GM12878 (cell line): ENCODE data around the gene PLA2G4C. TPM values are rescaled to one million over a fixed set of nuclear protein-coding genes. Genes with fewer than 3 reads are reported as not detected.

Source experiments
- ATF7 ChIP-seq: fragments of 450-650 bp; IDR thresholded peaks from 2 replicates; pipeline ENCODE4 v1.6.1; 2016; ENCODE audit warnings: low read depth, mild to moderate bottlenecking
- CREB1 ChIP-seq: IDR thresholded peaks from 2 replicates; pipeline ENCODE4 v1.6.1; 2012; ENCODE audit warnings: low read depth, mild to moderate bottlenecking, inconsistent platforms
- E4F1 ChIP-seq: fragments of 450-650 bp; IDR thresholded peaks from 2 replicates; pipeline ENCODE4 v1.6.1; 2018; ENCODE audit warnings: borderline replicate concordance, mild to moderate bottlenecking; ENCODE audit not compliant: partially characterized antibody
- FOXM1 ChIP-seq: IDR thresholded peaks from 2 replicates; pipeline ENCODE4 v1.6.1; 2012; ENCODE audit warnings: low read depth, mild to moderate bottlenecking, inconsistent platforms, low read length, moderate library complexity
- GABPA ChIP-seq: IDR thresholded peaks from 2 replicates; pipeline ENCODE4 v1.6.1; 2014; ENCODE audit warnings: antibody characterized with exemption, low read depth, mild to moderate bottlenecking, inconsistent platforms
- HDAC6 ChIP-seq: fragments of 200-600 bp; sonication (generic); IDR thresholded peaks from one replicate; pipeline ENCODE4 v1.8.0; 2017; ENCODE audit warnings: antibody characterized with exemption; ENCODE audit not compliant: unreplicated experiment
- IKZF1 ChIP-seq: fragments of 450-650 bp; conservative IDR thresholded peaks from 2 replicates; pipeline ENCODE4 v1.6.1; 2017; ENCODE audit warnings: antibody characterized with exemption, mild to moderate bottlenecking
- IRF3 ChIP-seq: fragments of 450-650 bp; IDR thresholded peaks from 2 replicates; pipeline ENCODE4 v1.6.1; 2014; ENCODE audit warnings: mild to moderate bottlenecking
- JUNB ChIP-seq: IDR thresholded peaks from 2 replicates; pipeline ENCODE4 v1.6.1; 2016; ENCODE audit warnings: antibody characterized with exemption, mild to moderate bottlenecking
- LARP7 ChIP-seq: fragments of 450-650 bp; IDR thresholded peaks from 2 replicates; pipeline ENCODE4 v1.6.1; 2017; ENCODE audit warnings: mild to moderate bottlenecking
- NRF1 ChIP-seq: conservative IDR thresholded peaks from 2 replicates; pipeline ENCODE4 v1.6.1; 2011; ENCODE audit warnings: mild to moderate bottlenecking, low read depth, low read length, improper control_type of control experiment
- PRDM15 ChIP-seq: fragments of 450-650 bp; formaldehyde crosslinking; IDR thresholded peaks from 2 replicates; pipeline ENCODE4 v1.4.0; 2020; ENCODE audit warnings: mild to moderate bottlenecking, moderate library complexity
- RAD51 ChIP-seq: fragments of 450-650 bp; IDR thresholded peaks from 2 replicates; pipeline ENCODE4 v1.6.1; 2016; ENCODE audit warnings: moderate library complexity, mild to moderate bottlenecking, inconsistent platforms
- RUNX3 ChIP-seq: IDR thresholded peaks from 2 replicates; pipeline ENCODE4 v1.6.1; 2012; ENCODE audit warnings: low read length, inconsistent platforms
- SKIL ChIP-seq: fragments of 450-650 bp; IDR thresholded peaks from 2 replicates; pipeline ENCODE4 v1.6.1; 2017; ENCODE audit warnings: mild to moderate bottlenecking, low read depth, inconsistent platforms; ENCODE audit not compliant: poor library complexity, severe bottlenecking
- SREBF1 ChIP-seq: IDR thresholded peaks from 2 replicates; pipeline ENCODE4 v1.6.1; 2012; ENCODE audit warnings: mild to moderate bottlenecking, low read length
- TAF1 ChIP-seq: IDR thresholded peaks from 2 replicates; pipeline ENCODE4 v1.6.1; 2011; ENCODE audit warnings: mild to moderate bottlenecking, low read depth, low read length, borderline replicate concordance
- TBL1XR1 ChIP-seq: IDR thresholded peaks from 2 replicates; pipeline ENCODE4 v1.6.1; 2012; ENCODE audit warnings: low read depth, low read length, improper control_type of control experiment
- USF1 ChIP-seq: IDR thresholded peaks from 2 replicates; pipeline ENCODE4 v1.6.1; 2011; ENCODE audit warnings: borderline replicate concordance, low read depth, mild to moderate bottlenecking, moderate library complexity, mixed read lengths, low read length; ENCODE audit not compliant: insufficient read depth; ENCODE audit errors: extremely low read length
- WRNIP1 ChIP-seq: IDR thresholded peaks from 2 replicates; pipeline ENCODE4 v1.6.1; 2011; ENCODE audit warnings: low read depth, low read length, improper control_type of control experiment, borderline replicate concordance
- ZSCAN29 ChIP-seq: fragments of 450-650 bp; IDR thresholded peaks from 2 replicates; pipeline ENCODE4 v1.6.1; 2017; ENCODE audit warnings: mild to moderate bottlenecking, moderate library complexity
- polyA plus RNA-seq, 11 experiments: library from polyadenylated mRNA; depleted of rRNA in 4 of 11; unstranded in 6 of 11; stranded (reverse) in 5 of 11; fragments of >200 nt; fragmentation: Nextera tagmentation in 4 of 11; fragmentation: Illumina TruSeq in 1 of 11; extraction: Ambion mirVana in 4 of 11; extraction: Trizol in 1 of 11; gene quantifications; 1 replicate in 1 of 11; 2 replicates in 10 of 11; pipeline versions ENCODE4 v1.2.1 to v1.2.3, GENCODE V29; 2011 to 2016; ENCODE audit warnings: inconsistent platforms in 2 of 11, missing spikeins in 2 of 11, low read depth in 1 of 11
- total RNA-seq, 4 experiments: library from RNA; depleted of rRNA in 3 of 4; stranded (reverse); fragments of >200 nt in 3 of 4; fragmentation: Illumina TruSeq in 1 of 4; extraction: Trizol in 1 of 4; gene quantifications; 2 replicates each; pipeline versions ENCODE4 v1.2.1 to v1.2.3, GENCODE V29; 2013 to 2021

The PLA2G4C gene
- total and polyA plus RNA-seq, 10 of the 15 experiments (the other 5 are each of a cell fraction or from before 2014, with no cell fraction given) = 0.53 to 3.6 (median 1.1) TPM

- TF ChIP-seq PRDM15 (CRISPR knock-in tag) (no peak), LARP7 (peak; percentile 26; the same call in 1 of the 2 replicates), SREBF1 (no peak), FOXM1 (no peak), RAD51 (peak; percentile 88), TAF1 (no peak), TBL1XR1 (no peak), E4F1 (no peak), NRF1 (peak; percentile 55), JUNB (0 out of 2 replicates have a peak, but pooled peaks have one; percentile 20), ATF7 (peak; percentile 79), RUNX3 (peak; percentile 14; the same call in 1 of the 2 replicates), WRNIP1 (no peak), IKZF1 (peak; percentile 72), SKIL (no peak), ZSCAN29 (no peak), IRF3 (no peak), USF1 (peak; percentile 62), CREB1 (0 out of 2 replicates have a peak, but pooled peaks have one; percentile 38), HDAC6 (no peak), GABPA (no peak)
Measured at GRCh38 chr19:48110350-48110966, at the start of gene PLA2G4C (continued).
